ENCODE measurements around the gene OR52A1.

GRCh38 chr11:5136261-5136660 lies 18.3 kb downstream of the OR52A1 start:
- TF ChIP-seq POLR2AphosphoS5 (IDR thresholded peaks at IDR 0.05; ENCODE audit: low read depth, low read length), result no peak
- TF ChIP-seq CTCF (IDR thresholded peaks at IDR 0.05), result no peak
